A549 (cell line): ENCODE measurements around the gene LPIN2.

ENCODE experiments used
- POLR2A ChIP-seq: IDR thresholded peaks from 2 replicates; pipeline ENCODE4 v1.6.1; 2012; ENCODE audit warnings: mild to moderate bottlenecking, low read length
- USF2 ChIP-seq: fragments of 450-650 bp; IDR thresholded peaks from 2 replicates; pipeline ENCODE4 v1.6.1; 2014; ENCODE audit warnings: antibody characterized with exemption

GRCh38 chr18:3008541-3008940 is 4.4 kb downstream of the LPIN2 start:
- no peak for TF ChIP-seq POLR2A
- no peak for TF ChIP-seq USF2
